H1 (cell line): Measurements from ENCODE around the gene ABCG5. TPM values are rescaled to one million over a fixed set of nuclear protein-coding genes. Genes with fewer than 3 reads are reported as not detected.

Experiments
- CTCF ChIA-PET: fragments of 300-600 bp; sonication (Branson Sonifier 250); formaldehyde crosslinking; loops from one replicate; lab custom pipeline; 2021; ENCODE audit not compliant: partially characterized antibody; lab: Charles Lee
- POLR2A ChIA-PET: fragments of 300-600 bp; sonication (Branson Sonifier 250); formaldehyde crosslinking; loops from one replicate; lab custom pipeline; 2021; ENCODE audit warnings: inconsistent platforms; ENCODE audit not compliant: partially characterized antibody; lab: Charles Lee
- DNase-seq, 2 experiments: peaks; one replicate each; pipeline versions ENCODE4 v3.0.0 to v3.0.0-alpha.2; 2010 to 2022; ENCODE audit warnings: low spot score in 2 of 2, low read depth in 1 of 2, mixed read lengths in 1 of 2
- FAIRE-seq: peaks from 2 replicates; lab custom pipeline; 2011; peaks lifted over from hg19 to GRCh38; lab: Jason Lieb, UNC
- H2AFZ ChIP-seq: 2 replicates; pipeline ENCODE4 v1.8.1; 2012; ENCODE audit warnings: low read length, inconsistent platforms
- H2AK5ac ChIP-seq: 2 replicates; pipeline ENCODE4 v1.6.1; 2013; ENCODE audit warnings: low read depth, low read length
- H2BK120ac ChIP-seq: replicated peaks from 2 replicates; pipeline ENCODE3; 2013; ENCODE audit warnings: low read depth, low read length, inconsistent platforms
- H2BK12ac ChIP-seq: 2 replicates; pipeline ENCODE4 v1.6.1; 2013; ENCODE audit warnings: low read depth, low read length
- H2BK15ac ChIP-seq: 2 replicates; pipeline ENCODE4 v1.6.1; 2013; ENCODE audit warnings: low read length
- H2BK20ac ChIP-seq: 2 replicates; pipeline ENCODE4 v1.6.1; 2013; ENCODE audit warnings: low read length
- H2BK5ac ChIP-seq: 2 replicates; pipeline ENCODE4 v1.6.1; 2013; ENCODE audit warnings: low read depth, low read length
- H3K14ac ChIP-seq: 2 replicates; pipeline ENCODE4 v1.6.1; 2013; ENCODE audit warnings: inconsistent platforms; ENCODE audit not compliant: insufficient read length
- H3K18ac ChIP-seq: 2 replicates; pipeline ENCODE4 v1.6.1; 2013; ENCODE audit warnings: low read length; ENCODE audit errors: extremely low read depth
- H3K23ac ChIP-seq: 2 replicates; pipeline ENCODE4 v1.6.1; 2013; ENCODE audit warnings: inconsistent platforms; ENCODE audit not compliant: insufficient read length
- H3K23me2 ChIP-seq: 2 replicates; pipeline ENCODE4 v1.6.1; 2013; ENCODE audit warnings: low read depth, low read length
- H3K27ac ChIP-seq: 2 replicates; pipeline ENCODE4 v1.6.1; 2011; ENCODE audit warnings: low read depth, low read length, inconsistent platforms
- H3K27me3 ChIP-seq, 4 experiments: replicated peaks in 1 of 4; 1 replicate in 1 of 4; 2 replicates in 3 of 4; pipeline versions ENCODE4 v1.6.1 to v1.8.1; 2011 to 2013; ENCODE audit warnings: low read length in 3 of 4, mild to moderate bottlenecking in 3 of 4, inconsistent platforms in 2 of 4, mixed read lengths in 2 of 4, moderate library complexity in 1 of 4; ENCODE audit not compliant: control insufficient read depth in 3 of 4, insufficient read depth in 3 of 4; ENCODE audit errors: extremely low read depth in 1 of 4
- H3K36me3 ChIP-seq, 4 experiments: 2 replicates each; pipeline versions ENCODE4 v1.6.1 to v1.8.1; 2011 to 2013; ENCODE audit warnings: mild to moderate bottlenecking in 4 of 4, low read length in 3 of 4, moderate library complexity in 2 of 4, control low read depth in 1 of 4, inconsistent platforms in 1 of 4; ENCODE audit not compliant: insufficient read depth in 4 of 4, control insufficient read depth in 2 of 4
- H3K4ac ChIP-seq: replicated peaks from 2 replicates; pipeline ENCODE3; 2013; ENCODE audit warnings: low read length, low read depth, mixed read lengths, inconsistent platforms; ENCODE audit not compliant: insufficient read length
- H3K4me1 ChIP-seq, 4 experiments: replicated peaks in 1 of 4; 1 replicate in 1 of 4; 2 replicates in 3 of 4; pipeline versions ENCODE4 v1.6.1 to v1.8.1; 2011 to 2013; ENCODE audit warnings: low read length in 3 of 4, inconsistent platforms in 2 of 4, mixed read lengths in 1 of 4; ENCODE audit not compliant: insufficient read depth in 4 of 4, control insufficient read depth in 3 of 4
- H3K4me2 ChIP-seq, 2 experiments: 2 replicates each; pipeline versions ENCODE4 v1.6.1 to v1.8.1; 2011 to 2013; ENCODE audit warnings: low read depth in 2 of 2, low read length in 2 of 2, control low read depth in 1 of 2, inconsistent platforms in 1 of 2, mild to moderate bottlenecking in 1 of 2; ENCODE audit not compliant: insufficient read depth in 1 of 2
- H3K4me3 ChIP-seq, 4 experiments: fragments of 200-600, 300-600 bp in 1 of 4; sonication (generic), shearing (Covaris generic), sonication (Bioruptor Twin) in 1 of 4; 2 replicates each; pipeline versions ENCODE4 v1.5.1 to v1.8.1; 2011 to 2016; ENCODE audit warnings: low read length in 4 of 4, low read depth in 3 of 4, control low read depth in 2 of 4, inconsistent platforms in 2 of 4, mild to moderate bottlenecking in 2 of 4, mixed read lengths in 1 of 4, moderate library complexity in 1 of 4; ENCODE audit not compliant: insufficient read depth in 2 of 4; ENCODE audit errors: extremely low read depth in 1 of 4
- H3K56ac ChIP-seq: replicated peaks from 2 replicates; pipeline ENCODE3; 2013; ENCODE audit warnings: low read depth, mild to moderate bottlenecking, mixed read lengths, low read length, inconsistent platforms; ENCODE audit not compliant: insufficient read length
- H3K79me1 ChIP-seq: 2 replicates; pipeline ENCODE4 v1.6.1; 2013; ENCODE audit warnings: low read depth, low read length, control low read depth
- H3K79me2 ChIP-seq, 2 experiments: 2 replicates each; pipeline versions ENCODE4 v1.6.1 to v1.8.1; 2012 to 2013; ENCODE audit warnings: low read length in 2 of 2, mild to moderate bottlenecking in 2 of 2, inconsistent platforms in 1 of 2; ENCODE audit not compliant: insufficient read depth in 2 of 2, control insufficient read depth in 1 of 2
- H3K9ac ChIP-seq, 4 experiments: replicated peaks in 1 of 4; 1 replicate in 1 of 4; 2 replicates in 3 of 4; pipeline versions ENCODE4 v1.6.1 to v1.8.1; 2011 to 2013; ENCODE audit warnings: low read depth in 3 of 4, low read length in 3 of 4, control low read depth in 2 of 4, mild to moderate bottlenecking in 2 of 4, moderate library complexity in 2 of 4, inconsistent platforms in 1 of 4; ENCODE audit errors: extremely low read depth in 1 of 4
- H3K9me3 ChIP-seq, 2 experiments: 2 replicates each; pipeline versions ENCODE4 v1.6.1 to v1.8.1; 2012 to 2013; ENCODE audit warnings: mild to moderate bottlenecking in 2 of 2, moderate library complexity in 2 of 2, control low read depth in 1 of 2, inconsistent platforms in 1 of 2, low read depth in 1 of 2, low read length in 1 of 2, mixed read lengths in 1 of 2; ENCODE audit not compliant: insufficient read depth in 2 of 2
- H4K20me1 ChIP-seq, 2 experiments: replicated peaks in 1 of 2; 2 replicates each; pipeline versions ENCODE3 to v1.8.1; 2011 to 2013; ENCODE audit warnings: inconsistent platforms in 2 of 2, low read length in 2 of 2, mild to moderate bottlenecking in 1 of 2; ENCODE audit not compliant: insufficient read depth in 2 of 2, control insufficient read depth in 1 of 2
- H4K5ac ChIP-seq: 2 replicates; pipeline ENCODE4 v1.6.1; 2013; ENCODE audit warnings: low read length, low read depth, mixed read lengths, inconsistent platforms; ENCODE audit not compliant: insufficient read length
- H4K8ac ChIP-seq: 2 replicates; pipeline ENCODE4 v1.8.0; 2013; ENCODE audit warnings: mild to moderate bottlenecking, moderate library complexity, low read length, inconsistent platforms; ENCODE audit not compliant: insufficient read depth; ENCODE audit errors: extremely low read depth
- H4K91ac ChIP-seq: replicated peaks from 2 replicates; pipeline ENCODE3; 2013; ENCODE audit warnings: low read length, mixed read lengths, inconsistent platforms; ENCODE audit not compliant: insufficient read length
- ATF2 ChIP-seq: IDR thresholded peaks from 2 replicates; pipeline ENCODE4 v1.6.1; 2012; ENCODE audit warnings: low read length, inconsistent platforms
- BACH1 ChIP-seq: IDR thresholded peaks from 2 replicates; pipeline ENCODE4 v1.6.1; 2012; ENCODE audit warnings: low read length, improper control_type of control experiment
- BRCA1 ChIP-seq: IDR thresholded peaks from 2 replicates; pipeline ENCODE4 v1.6.1; 2012; ENCODE audit warnings: low read depth, low read length, improper control_type of control experiment
- CHD1 ChIP-seq: IDR thresholded peaks from 2 replicates; pipeline ENCODE4 v1.6.1; 2012; ENCODE audit warnings: low read depth, low read length, improper control_type of control experiment
- CTBP2 ChIP-seq: IDR thresholded peaks from 2 replicates; pipeline ENCODE4 v1.7.0; 2011; ENCODE audit warnings: borderline replicate concordance, mild to moderate bottlenecking, moderate library complexity, mixed read lengths, low read length; ENCODE audit not compliant: insufficient read depth, insufficient read length
- EP300 ChIP-seq, 2 experiments: IDR thresholded peaks; 1 replicate in 1 of 2; 2 replicates in 1 of 2; pipeline ENCODE4 v1.6.1; 2011 to 2012; ENCODE audit warnings: low read depth in 2 of 2, low read length in 2 of 2, mild to moderate bottlenecking in 2 of 2, borderline replicate concordance in 1 of 2, inconsistent platforms in 1 of 2, moderate library complexity in 1 of 2
- KDM5A ChIP-seq: fragments of 200-600 bp; IDR thresholded peaks from 2 replicates; pipeline ENCODE4 v1.7.1; 2012; ENCODE audit warnings: mild to moderate bottlenecking, low read length, inconsistent platforms, mixed read lengths
- MAFK ChIP-seq: IDR thresholded peaks from 2 replicates; pipeline ENCODE4 v1.6.1; 2012; ENCODE audit warnings: low read depth, mild to moderate bottlenecking, improper control_type of control experiment, low read length
- NRF1 ChIP-seq: IDR thresholded peaks from 2 replicates; pipeline ENCODE4 v1.6.1; 2011; ENCODE audit warnings: mild to moderate bottlenecking, low read depth, low read length, improper control_type of control experiment
- POLR2AphosphoS5 ChIP-seq: IDR thresholded peaks from 2 replicates; pipeline ENCODE4 v1.6.1; 2011; ENCODE audit warnings: low read depth, low read length
- RBBP5 ChIP-seq: IDR thresholded peaks from 2 replicates; pipeline ENCODE4 v1.7.1; 2012; ENCODE audit warnings: low read depth, mild to moderate bottlenecking, inconsistent platforms, low read length, moderate library complexity, borderline replicate concordance
- SP2 ChIP-seq: IDR thresholded peaks from 2 replicates; pipeline ENCODE4 v1.6.1; 2012; ENCODE audit warnings: mild to moderate bottlenecking, low read length, inconsistent platforms
- SUZ12 ChIP-seq: fragments of 200-600 bp; sonication (generic); IDR thresholded peaks from 2 replicates; pipeline ENCODE4 v1.6.1; 2012; ENCODE audit warnings: mild to moderate bottlenecking, inconsistent platforms, low read length, moderate library complexity, mixed read lengths
- TCF12 ChIP-seq: IDR thresholded peaks from 2 replicates; pipeline ENCODE4 v1.6.1; 2011; ENCODE audit warnings: low read depth, mild to moderate bottlenecking, low read length
- ZNF274 ChIP-seq: IDR thresholded peaks from 2 replicates; pipeline ENCODE4 v1.7.0; 2012; ENCODE audit warnings: low read length, borderline replicate concordance; ENCODE audit errors: extremely low read depth
- polyA plus RNA-seq, 7 experiments: library from polyadenylated mRNA; depleted of rRNA in 3 of 7; stranded (reverse) in 5 of 7; unstranded in 2 of 7; fragments of >200 nt in 5 of 7; fragments of 200-250 nt in 2 of 7; gene quantifications; 1 replicate in 5 of 7; 2 replicates in 1 of 7; 4 replicates in 1 of 7; pipeline versions ENCODE4 v1.2.1 to v1.2.3, GENCODE V29; 2011 to 2013; ENCODE audit warnings: missing spikeins in 2 of 7, mixed read lengths in 2 of 7
- total RNA-seq: library from RNA; stranded (reverse); fragmentation: NEBNext Ultra II Directional; extraction: Animal tissue kit (Norgen Biotek cat#: 25700); gene quantifications from 2 replicates; pipeline ENCODE4 v1.2.1, GENCODE V29; 2021

The ABCG5 gene
- total and polyA plus RNA-seq, 2 of the 8 experiments (the other 6 are each of a cell fraction or from before 2014, with no cell fraction given) = not detected

- Histone ChIP-seq H3K9ac (no peak overlapping the region), H2BK120ac (no peak overlapping the region), H3K23ac (no peak overlapping the region), H4K91ac (no peak overlapping the region), H2BK20ac (no peak overlapping the region), H3K14ac (no peak overlapping the region), H4K8ac (no peak overlapping the region), H3K4me2 (no peak overlapping the region), H3K23me2 (no peaks in the 10 kb centered on the region), H3K79me1 (no peaks in the 10 kb centered on the region), H3K18ac (no peak overlapping the region), H3K79me2 (no peaks in the 10 kb centered on the region), H3K4me1 (no peaks in the 10 kb centered on the region), H4K5ac (no peak overlapping the region), H2AFZ (no peak overlapping the region), H3K9me3 (no peaks in the 10 kb centered on the region), H2BK12ac (no peak overlapping the region), H3K36me3 (no peaks in the 10 kb centered on the region), H3K56ac (no peak overlapping the region), H2BK5ac (no peak overlapping the region), H3K27ac (no peak overlapping the region), H4K20me1 (no peaks in the 10 kb centered on the region), H3K4me3 (no peak overlapping the region), H2AK5ac (no peak overlapping the region), H2BK15ac (no peak overlapping the region), H3K27me3 (no peaks in the 10 kb centered on the region), H3K4ac (no peak overlapping the region)
- ChIA-PET POLR2A (no interaction called here), CTCF (interaction anchor here (1.0 to 1.5 kb wide), 4 partner anchors 13 to 103 kb away, joined by 3 to 5 read pairs (median 4); no protein-coding TSS in a partner anchor)
- DNase-seq (no peak), FAIRE-seq (no peak)
- TF ChIP-seq POLR2AphosphoS5 (no peak), KDM5A (no peak), EP300 (IDR thresholded peaks at IDR 0.05; ENCODE audit: borderline replicate concordance in 1 of 2, low read depth in 2 of 2, low read length in 2 of 2) (no peak), CTBP2 (no peak), SUZ12 (no peak), NRF1 (no peak), ATF2 (no peak), SP2 (no peak), BACH1 (no peak), RBBP5 (no peak), CHD1 (no peak), ZNF274 (no peak), MAFK (no peak), BRCA1 (no peak), TCF12 (no peak)
Measured at GRCh38 chr2:43800894-43801293, 37.7 kb downstream of the ABCG5 start.
